Stimulated activated CD8-positive, alpha-beta memory T cell treated with anti-CD3 and anti-CD28 coated beads, Interleukin-4, amount 100 ng/mL, for 48 hours (primary cell): Measurements from ENCODE around the gene ALLC.
"Not testable (repeated sequence)": the region's sequence is repeated elsewhere in the genome, so short reads cannot be mapped to it uniquely, and the experiment has no call there.

ENCODE experiments used
- DNase-seq: peaks from one replicate; pipeline ENCODE4 v3.0.0-alpha.2; 2020

ALLC gene

DNA sequence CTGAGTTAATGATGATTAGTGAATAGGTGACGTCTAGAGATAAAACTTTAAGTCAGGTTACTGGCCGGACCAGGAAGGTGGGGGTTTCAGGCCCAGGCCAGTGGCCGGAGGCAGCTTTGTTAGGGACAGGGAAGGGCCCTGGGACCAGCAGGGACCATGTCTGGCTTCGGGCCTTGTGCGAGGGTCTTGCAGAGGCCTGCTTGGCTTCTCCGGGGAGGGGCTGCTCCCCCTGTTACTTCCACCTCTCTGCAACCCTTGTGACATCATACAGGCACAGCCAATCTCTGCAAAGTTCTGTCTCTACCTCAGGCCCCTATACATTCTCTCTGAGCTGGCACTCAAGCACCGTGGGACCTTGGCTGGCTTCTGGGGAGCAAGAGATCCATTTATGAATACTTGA, at the start of gene ALLC:
ALLC (plus strand) TSS at position 320 of the 400 bp plus-strand sequence. CDS start 12,958 bp downstream, outside the sequence.
- DNase-seq: no peak

GRCh38 chr2:3608373-3609278, 49.4 kb upstream of the ALLC start:
- no peak for DNase-seq

DNA sequence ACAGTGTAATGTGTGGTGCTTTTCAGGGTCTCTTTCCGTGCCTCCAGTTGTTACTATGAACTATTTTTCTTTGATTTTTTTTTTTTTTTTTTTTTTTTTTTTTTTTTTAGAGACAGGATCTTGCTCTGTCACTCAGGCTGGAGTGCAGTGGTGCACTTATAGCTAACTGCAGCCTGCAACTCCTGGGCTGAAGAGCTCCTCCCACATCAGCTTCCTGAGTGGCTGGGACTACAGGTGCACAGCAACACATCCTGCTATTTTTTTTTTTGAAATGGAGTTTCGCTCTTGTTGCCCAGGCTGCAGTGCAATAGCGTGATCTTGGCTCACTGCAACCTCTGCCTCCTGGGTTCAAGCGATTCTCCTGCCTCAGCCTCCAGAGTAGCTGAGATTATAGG, 48.7 kb upstream of the ALLC start:
- DNase-seq: not testable (repeated sequence)

DNA sequence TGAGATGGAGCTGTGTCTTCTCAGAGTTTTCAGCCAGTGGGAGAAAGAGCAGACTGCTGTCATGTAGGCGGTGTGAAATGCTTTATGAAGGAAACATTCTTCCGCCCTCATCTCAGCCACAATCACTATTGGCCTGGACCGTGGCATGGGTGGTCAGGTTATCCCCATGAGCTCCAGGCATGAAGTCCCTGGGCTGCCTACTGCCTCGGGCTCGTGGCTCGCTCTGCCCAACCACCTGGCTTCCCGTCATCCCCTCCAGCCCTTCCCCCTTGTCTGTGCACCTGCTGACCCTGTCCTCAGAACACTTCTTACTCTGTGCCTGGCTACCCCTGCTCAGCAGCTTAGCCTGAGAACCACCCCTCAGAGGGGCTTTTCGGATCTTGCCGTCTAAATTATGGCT, 47.6 kb upstream of the ALLC start:
- no peak for DNase-seq

- no peak for DNase-seq
These were observed 47.0 kb upstream of the ALLC start for GRCh38 chr2:3610881-3611505.

DNA sequence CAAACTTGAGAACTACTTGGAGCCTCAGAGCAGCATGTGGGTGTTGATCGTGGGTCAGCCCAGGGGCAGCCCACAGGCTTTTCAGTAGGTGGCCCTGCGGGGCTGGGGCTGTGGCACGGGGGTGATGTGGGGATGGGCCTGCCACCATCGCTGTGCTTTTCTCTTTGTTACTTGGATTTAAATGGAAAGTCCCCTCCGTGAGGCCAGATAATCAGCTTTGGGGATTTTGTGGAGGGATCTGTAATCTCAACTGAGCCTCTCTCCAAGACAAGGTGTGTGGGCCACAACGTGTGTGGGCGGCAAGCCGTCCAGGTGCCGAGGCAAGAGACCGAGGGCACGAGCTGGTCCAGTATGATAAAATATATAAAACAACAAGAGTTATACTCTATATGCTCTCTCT, 46.4 kb upstream of the ALLC start:
- no peak for DNase-seq

DNA sequence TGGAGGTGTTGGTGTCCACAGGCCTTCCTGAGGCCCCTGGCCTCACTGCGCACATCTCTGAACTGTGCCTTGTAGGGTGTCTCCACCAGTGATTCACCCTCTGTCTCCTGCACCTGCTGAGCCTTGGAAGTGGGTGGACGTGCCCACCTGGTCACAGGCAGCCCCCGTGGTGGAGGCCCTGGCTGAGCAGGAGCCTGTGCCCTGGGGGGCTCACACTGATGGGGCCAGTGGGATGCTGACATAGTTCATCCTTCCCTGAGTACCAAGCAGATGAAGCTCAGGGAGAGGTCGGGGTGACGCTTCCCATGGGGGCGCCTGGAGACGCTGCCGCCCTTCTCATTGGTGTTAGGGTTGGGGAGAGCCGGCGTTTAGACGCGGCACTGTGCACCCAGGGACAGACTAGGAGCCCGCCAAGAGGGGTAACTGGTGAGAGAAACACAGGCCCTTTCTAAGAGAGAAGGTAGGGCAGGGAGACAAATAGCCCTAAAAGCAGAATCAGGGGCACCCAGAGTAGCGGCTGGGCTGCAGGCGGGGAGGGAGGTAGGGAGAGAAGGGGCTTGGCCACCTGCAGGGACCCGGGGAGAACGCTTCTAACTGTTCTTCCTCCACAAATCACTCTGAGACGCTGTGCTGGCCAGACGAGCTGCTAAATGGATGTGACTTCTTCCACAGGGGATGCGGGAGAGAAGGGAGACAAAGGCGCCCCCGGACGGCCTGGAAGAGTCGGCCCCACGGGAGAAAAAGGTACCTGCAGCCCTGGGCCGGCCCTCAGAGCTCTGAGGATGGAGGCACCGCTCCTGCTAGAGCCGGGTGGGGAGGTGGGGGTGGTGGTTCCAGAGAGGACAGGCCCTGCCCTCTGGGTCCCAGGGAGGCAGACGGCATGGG, 45.1 kb upstream of the ALLC start:
- DNase-seq: peak; percentile 3

GRCh38 chr2:3613524-3613905, 44.5 kb upstream of the ALLC start:
- no peak for DNase-seq

DNA sequence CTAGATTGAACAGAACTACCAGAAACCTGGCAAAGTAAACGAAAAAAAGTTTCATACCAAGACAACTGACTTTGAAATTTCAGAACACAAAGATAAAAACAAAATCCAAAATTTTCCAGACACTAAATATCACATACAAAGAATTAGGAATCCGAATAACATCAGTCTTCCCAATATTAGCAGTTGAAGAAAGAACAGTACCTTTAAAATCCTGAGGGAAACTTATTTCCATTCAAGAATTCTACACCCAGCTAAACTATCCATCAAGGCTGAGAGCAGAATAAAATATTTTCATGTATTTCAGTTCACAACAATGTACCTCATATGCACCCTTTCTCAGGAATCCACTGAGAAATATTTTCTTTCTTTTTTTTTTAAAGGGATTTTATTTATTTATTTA, 43.3 kb upstream of the ALLC start:
- not testable (repeated sequence) for DNase-seq

GRCh38 chr2:3615541-3616200, 42.3 kb upstream of the ALLC start:
- DNase-seq: not testable (repeated sequence)

GRCh38 chr2:3616435-3617197, 41.4 kb upstream of the ALLC start:
- not testable (repeated sequence) for DNase-seq

GRCh38 chr2:3617198-3617890, 40.7 kb upstream of the ALLC start:
- no peak for DNase-seq

DNA sequence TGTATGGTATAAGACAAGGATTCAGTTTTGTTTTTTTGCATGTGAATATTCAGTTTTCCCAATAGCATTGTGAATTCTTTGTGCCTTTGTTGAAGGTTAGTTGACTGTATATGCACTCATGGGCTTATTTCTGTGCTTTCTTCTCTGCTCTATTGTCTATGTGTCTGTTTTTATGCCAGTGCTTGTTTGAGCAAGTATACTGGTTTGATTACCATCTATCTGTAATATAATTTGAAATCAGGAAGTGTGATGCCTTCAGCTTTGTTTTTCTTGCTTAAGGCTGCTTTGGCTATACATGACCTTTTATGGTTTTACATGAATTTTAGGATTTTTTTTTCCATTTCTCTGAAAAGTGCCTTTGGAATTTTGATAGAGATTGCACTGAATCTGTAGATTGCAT, 39.6 kb upstream of the ALLC start:
- DNase-seq: no peak

GRCh38 chr2:3619033-3619432, 39.0 kb upstream of the ALLC start:
- no peak for DNase-seq

DNA sequence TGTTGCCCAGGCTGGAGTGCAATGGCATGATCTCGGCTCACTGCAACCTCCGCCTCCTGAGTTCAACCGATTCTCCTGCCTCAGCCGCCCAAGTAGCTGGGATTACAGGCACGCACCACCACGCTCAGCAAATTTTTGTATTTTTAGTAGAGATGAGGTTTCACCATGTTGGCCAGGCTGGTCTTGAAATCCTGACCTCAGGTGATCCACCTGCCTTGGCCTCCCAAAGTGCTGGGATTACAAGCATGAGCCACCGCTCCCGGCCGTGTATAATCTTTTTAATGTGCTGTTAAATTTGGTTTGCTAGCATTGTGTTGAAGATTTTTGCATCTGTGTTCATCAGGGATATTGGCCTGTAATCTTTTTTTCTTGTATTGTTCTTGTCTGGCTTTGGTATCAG, 38.3 kb upstream of the ALLC start:
- not testable (repeated sequence) for DNase-seq

DNA sequence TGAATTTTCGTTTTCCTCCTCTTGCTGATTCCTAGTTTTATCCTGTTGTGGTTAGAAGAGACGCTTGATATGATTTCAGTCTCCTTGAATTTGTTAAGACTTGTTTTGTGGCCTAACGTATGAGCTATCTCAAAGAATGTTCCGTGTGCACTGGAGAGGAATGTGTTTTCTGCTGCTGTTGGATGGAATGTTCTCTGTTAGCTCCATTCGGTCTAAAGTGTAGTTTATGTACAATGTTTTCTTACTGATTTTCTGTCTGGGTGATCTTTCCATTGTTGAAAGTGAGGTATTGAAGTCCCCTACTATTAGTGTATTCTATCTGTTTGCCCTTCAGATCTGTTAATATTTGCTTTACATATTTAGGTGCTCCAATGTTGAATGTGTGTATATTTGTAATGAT, 37.2 kb upstream of the ALLC start:
- no peak for DNase-seq

DNA sequence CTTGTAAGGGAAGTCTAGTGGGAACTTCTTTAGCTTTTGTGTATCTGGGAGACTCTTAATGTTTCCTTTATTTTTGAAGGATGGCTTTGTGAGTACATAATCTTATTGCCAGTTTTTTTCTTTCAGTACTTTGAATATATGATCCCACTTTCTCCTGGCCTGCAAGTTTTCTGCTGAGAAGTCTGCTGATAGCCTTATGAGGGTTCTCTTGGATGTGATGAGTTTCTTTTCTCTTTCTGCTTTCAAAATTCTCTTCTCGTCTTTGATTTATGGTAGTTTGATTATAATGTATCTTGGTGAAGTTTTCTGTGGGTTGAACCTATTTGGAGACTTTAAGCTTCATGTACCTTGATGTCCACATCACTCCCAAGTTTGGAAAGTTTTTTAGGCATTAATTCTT, 35.0 kb upstream of the ALLC start:
- DNase-seq: no peak

DNA sequence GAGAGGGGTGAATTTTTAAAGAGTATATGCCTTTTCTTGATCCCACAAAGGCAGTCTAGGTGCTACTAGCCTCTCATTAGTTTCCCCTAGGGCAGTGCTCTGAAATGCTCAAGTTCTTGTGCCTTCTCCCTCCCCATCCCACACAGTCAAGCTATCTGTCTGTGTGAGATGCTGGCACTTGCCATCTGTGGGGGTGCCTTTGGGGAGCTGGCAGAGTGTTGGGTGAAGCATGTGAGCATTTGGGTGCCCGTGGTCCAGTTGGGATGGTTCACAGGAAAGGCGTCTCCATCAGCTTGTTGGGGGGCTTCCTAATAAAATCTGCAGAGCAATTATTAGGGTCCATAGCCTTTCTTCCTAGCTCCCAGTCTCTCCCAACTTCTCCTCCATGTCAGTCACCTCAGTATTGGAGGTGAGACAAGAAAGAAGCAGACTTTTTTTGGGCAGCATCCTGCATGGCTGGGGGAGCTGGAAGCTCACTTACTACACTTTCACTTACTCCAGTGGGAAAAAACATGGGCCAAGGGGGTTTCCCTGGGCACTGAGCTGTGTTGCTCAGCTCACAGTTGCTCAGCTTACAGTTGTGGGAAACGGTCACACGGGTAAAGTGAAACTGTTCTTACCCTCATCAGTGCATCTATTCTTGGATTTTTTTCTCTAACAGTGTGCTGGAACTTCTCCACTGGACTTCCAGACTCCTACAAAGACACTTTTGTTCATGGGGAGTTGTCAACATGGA, 33.8 kb upstream of the ALLC start:
- peak; percentile 11 for DNase-seq

- DNase-seq: peak; percentile 13
These were observed 32.8 kb upstream of the ALLC start for GRCh38 chr2:3625186-3625585.

GRCh38 chr2:3626118-3626811, 31.7 kb upstream of the ALLC start:
- no peak for DNase-seq
